Fibroblast of skin of right quadriceps (primary cell): ENCODE results near the gene NECAB3.
"Not testable (repeated sequence)": the region's sequence is repeated elsewhere in the genome, so short reads cannot be mapped to it uniquely, and the experiment has no call there.

Source experiments
- DNase-seq: peaks from one replicate; pipeline ENCODE4 v3.0.0-alpha.2; 2013

NECAB3 gene

GRCh38 chr20:33648396-33649004, 25.7 kb downstream of the NECAB3 start:
- no peak for DNase-seq

- peak; percentile 44 for DNase-seq
These were observed 26.4 kb downstream of the NECAB3 start for GRCh38 chr20:33647603-33648395.

GRCh38 chr20:33646959-33647602, 27.1 kb downstream of the NECAB3 start:
- DNase-seq, result not testable (repeated sequence)

- DNase-seq, result no peak
These were observed 28.0 kb downstream of the NECAB3 start for GRCh38 chr20:33646191-33646590.

GRCh38 chr20:33645396-33645795, 28.8 kb downstream of the NECAB3 start:
- DNase-seq, result no peak

- DNase-seq, result no peak
These were observed 29.2 kb downstream of the NECAB3 start for GRCh38 chr20:33645072-33645358.

GRCh38 chr20:33644313-33645071, 29.7 kb downstream of the NECAB3 start:
- DNase-seq, result no peak

- DNase-seq, result no peak
These were observed 33.9 kb downstream of the NECAB3 start for GRCh38 chr20:33640287-33640686.

GRCh38 chr20:33636776-33637175, 37.5 kb downstream of the NECAB3 start:
- DNase-seq, result no peak

GRCh38 chr20:33635341-33635740, 38.9 kb downstream of the NECAB3 start:
- DNase-seq, result no peak

- DNase-seq, result not testable (repeated sequence)
These were observed 42.3 kb downstream of the NECAB3 start for GRCh38 chr20:33631910-33632309.

GRCh38 chr20:33630507-33630906, 43.7 kb downstream of the NECAB3 start:
- DNase-seq, result no peak

- DNase-seq, result no peak
These were observed 44.2 kb downstream of the NECAB3 start for GRCh38 chr20:33629979-33630378.

- no peak for DNase-seq
These were observed 44.7 kb downstream of the NECAB3 start for GRCh38 chr20:33629533-33629932.

GRCh38 chr20:33627577-33628216, 46.5 kb downstream of the NECAB3 start:
- DNase-seq, result no peak

GRCh38 chr20:33626190-33626589, 48.0 kb downstream of the NECAB3 start:
- no peak for DNase-seq

- no peak for DNase-seq
These were observed 49.8 kb downstream of the NECAB3 start for GRCh38 chr20:33624399-33624798.

GRCh38 chr20:33622705-33623365, 51.4 kb downstream of the NECAB3 start:
- no peak for DNase-seq

GRCh38 chr20:33621717-33622400, 52.4 kb downstream of the NECAB3 start:
- DNase-seq, result no peak

GRCh38 chr20:33612001-33612400, 62.2 kb downstream of the NECAB3 start:
- DNase-seq, result no peak

- DNase-seq, result no peak
These were observed 63.1 kb downstream of the NECAB3 start for GRCh38 chr20:33611106-33611505.

- no peak for DNase-seq
These were observed 64.7 kb downstream of the NECAB3 start for GRCh38 chr20:33609504-33609903.
